Gastroesophageal sphincter (tissue), 3 donors: ENCODE results near the gene DGKG.

Experiments used
- EP300 ChIP-seq: sonication (generic); formaldehyde crosslinking; IDR thresholded peaks from one replicate; pipeline ENCODE4 v1.6.1; 2017; ENCODE audit warnings: antibody characterized with exemption, mild to moderate bottlenecking
- POLR2A ChIP-seq, 2 donors: fragments of 450-650 bp; IDR thresholded peaks; one replicate each; pipeline ENCODE4 v1.6.1; 2017; ENCODE audit warnings: antibody characterized with exemption in 2 of 2, mild to moderate bottlenecking in 2 of 2, moderate library complexity in 1 of 2
- POLR2AphosphoS5 ChIP-seq: sonication (generic); formaldehyde crosslinking; IDR thresholded peaks from one replicate; pipeline ENCODE4 v1.6.1; 2017; ENCODE audit warnings: antibody characterized with exemption
- TF ChIP-seq, protein P1 (sequence below), 4 experiments: fragments of 200-600 bp in 2 of 4; fragments of 450-650 bp in 2 of 4; sonication (generic) in 1 of 4; IDR thresholded peaks; one replicate each; pipeline ENCODE4 v1.5.1; 2017 to 2019; ENCODE audit warnings: antibody characterized with exemption in 4 of 4, mild to moderate bottlenecking in 2 of 4, moderate library complexity in 2 of 4

DNA sequence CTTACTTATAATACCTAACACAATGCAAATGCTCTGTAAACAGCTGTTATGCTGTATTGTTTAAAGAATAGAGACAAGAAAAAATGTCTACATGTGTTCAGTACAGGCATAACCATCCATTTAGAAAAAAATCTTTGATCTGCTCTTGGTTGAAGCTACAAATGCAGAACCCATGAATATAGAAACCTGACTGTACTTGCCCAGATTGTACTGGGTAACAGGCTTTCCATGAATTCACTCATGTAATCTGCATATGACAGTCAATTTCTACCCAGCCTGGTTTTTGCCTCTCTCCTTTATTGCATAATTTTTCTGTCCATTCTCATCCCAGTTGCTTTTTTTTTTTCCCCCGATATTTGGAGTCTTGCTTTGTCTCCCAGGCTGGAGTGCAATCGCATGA is 190.5 kb downstream of the DGKG start:
- TF ChIP-seq, protein P1, sequence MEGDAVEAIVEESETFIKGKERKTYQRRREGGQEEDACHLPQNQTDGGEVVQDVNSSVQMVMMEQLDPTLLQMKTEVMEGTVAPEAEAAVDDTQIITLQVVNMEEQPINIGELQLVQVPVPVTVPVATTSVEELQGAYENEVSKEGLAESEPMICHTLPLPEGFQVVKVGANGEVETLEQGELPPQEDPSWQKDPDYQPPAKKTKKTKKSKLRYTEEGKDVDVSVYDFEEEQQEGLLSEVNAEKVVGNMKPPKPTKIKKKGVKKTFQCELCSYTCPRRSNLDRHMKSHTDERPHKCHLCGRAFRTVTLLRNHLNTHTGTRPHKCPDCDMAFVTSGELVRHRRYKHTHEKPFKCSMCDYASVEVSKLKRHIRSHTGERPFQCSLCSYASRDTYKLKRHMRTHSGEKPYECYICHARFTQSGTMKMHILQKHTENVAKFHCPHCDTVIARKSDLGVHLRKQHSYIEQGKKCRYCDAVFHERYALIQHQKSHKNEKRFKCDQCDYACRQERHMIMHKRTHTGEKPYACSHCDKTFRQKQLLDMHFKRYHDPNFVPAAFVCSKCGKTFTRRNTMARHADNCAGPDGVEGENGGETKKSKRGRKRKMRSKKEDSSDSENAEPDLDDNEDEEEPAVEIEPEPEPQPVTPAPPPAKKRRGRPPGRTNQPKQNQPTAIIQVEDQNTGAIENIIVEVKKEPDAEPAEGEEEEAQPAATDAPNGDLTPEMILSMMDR (IDR thresholded peaks at IDR 0.05) = no peak
- TF ChIP-seq POLR2AphosphoS5 (no peak), POLR2A (IDR thresholded peaks at IDR 0.05) (no peak), EP300 (no peak)
